ENCODE data around the gene HDAC1.
"Not testable (repeated sequence)": the region's sequence is repeated elsewhere in the genome, so short reads cannot be mapped to it uniquely, and the experiment has no call there.

Gene HDAC1

DNA sequence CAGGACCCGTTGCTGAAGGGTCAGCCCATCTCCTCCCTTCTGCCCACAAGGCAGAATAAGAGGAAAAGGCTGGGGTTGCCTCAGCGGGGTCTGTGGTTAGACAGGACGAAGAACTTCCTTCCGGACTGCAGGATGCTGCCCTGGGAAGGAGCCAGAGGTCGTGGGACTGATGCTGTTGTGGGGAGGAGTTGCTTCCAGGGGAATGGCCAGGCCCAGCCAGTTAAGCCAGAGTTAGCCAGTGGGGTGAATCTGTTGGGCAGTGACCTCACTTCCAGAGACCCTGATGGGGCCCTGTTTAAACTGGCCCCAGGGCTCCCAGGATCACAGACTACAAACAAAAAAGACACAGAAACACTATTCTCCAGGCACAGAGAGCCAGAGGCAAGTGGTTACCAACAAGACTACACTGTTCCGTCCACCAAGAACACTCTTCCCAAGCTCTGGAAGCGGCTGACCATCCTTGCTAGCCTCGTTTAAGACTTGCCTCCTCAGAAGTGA is 57.4 kb downstream of the HDAC1 start:
- DNase-seq (ENCODE audit: low spot score): no peak

- peak; percentile 93 for DNase-seq (ENCODE audit: low spot score)
Observed at GRCh38 chr1:32350785-32351398, 59.0 kb downstream of the HDAC1 start.

GRCh38 chr1:32351399-32352238 is 59.7 kb downstream of the HDAC1 start:
- DNase-seq (ENCODE audit: low spot score): peak; percentile 98

DNA sequence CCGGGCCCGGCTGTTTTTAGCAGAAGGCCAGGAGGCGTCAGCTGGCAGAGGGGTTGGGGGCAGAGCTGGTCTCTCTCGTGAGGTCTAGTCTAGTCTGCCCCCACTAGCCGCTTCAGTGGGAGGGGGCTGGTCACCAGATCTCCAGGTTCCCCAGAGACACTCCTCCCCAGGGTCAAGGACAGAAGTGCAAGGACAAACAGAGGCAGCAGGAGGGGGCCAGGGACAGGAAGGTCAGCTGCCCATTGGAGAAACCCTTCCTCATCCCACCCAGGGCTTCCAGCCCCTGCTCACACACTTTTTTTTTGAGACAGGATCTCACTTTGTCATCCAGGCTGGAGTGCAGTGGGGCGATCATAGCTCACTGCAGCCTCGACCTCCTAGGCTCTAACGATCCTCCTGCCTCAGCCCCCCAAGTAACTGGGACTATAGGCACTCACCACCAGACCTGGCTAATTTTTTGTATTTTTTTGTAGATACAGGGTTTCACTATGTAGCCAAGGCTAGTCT is 60.4 kb downstream of the HDAC1 start:
- no peak for DNase-seq (ENCODE audit: low spot score)

GRCh38 chr1:32352831-32353383 is 61.0 kb downstream of the HDAC1 start:
- no peak for DNase-seq (ENCODE audit: low spot score)

DNA sequence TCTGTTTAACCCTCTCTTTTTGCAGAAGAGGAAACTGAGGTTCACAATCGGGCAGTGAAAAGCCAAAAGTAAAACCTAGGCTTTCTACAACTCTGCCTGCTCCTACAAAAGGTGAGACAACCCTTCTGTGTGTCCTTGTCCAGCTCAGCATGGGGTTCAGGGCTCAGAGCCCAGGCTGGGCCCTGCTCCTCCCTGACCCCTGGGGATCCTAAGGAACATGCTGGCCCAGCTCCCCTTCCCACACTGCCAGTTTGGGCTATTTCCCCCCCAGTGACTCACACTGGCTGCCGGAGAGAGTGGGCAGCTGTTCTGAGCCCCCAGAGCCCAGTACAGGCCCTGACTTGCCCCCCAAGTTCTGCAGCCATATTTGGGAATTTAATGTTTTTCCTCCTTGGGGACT is 61.5 kb downstream of the HDAC1 start:
- no peak for DNase-seq (ENCODE audit: low spot score)

GRCh38 chr1:32353886-32354570 is 62.1 kb downstream of the HDAC1 start:
- no peak for DNase-seq (ENCODE audit: low spot score)

- not testable (repeated sequence) for DNase-seq (ENCODE audit: low spot score)
Observed at GRCh38 chr1:32355778-32356177, 63.9 kb downstream of the HDAC1 start.

GRCh38 chr1:32356478-32356877 is 64.6 kb downstream of the HDAC1 start:
- no peak for DNase-seq (ENCODE audit: low spot score)

DNA sequence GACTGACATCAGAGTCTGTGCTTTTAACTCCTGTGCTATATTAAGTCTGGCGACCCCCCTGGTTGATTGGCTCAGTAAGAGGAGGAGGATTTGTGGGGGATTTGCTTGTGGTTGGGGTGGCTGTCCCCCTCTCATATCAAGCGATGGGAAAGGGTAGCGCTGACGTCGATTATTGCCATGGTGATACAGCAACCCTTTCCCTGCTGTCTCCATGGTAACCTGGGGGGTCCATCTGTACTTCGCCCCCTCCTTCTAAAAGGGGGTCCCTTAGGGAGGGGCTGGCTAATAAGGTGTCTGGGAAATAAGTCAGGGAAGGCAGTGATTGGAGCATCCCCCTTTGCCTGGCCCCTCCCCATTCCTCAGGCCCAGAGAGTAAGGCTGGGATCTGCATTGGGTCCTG is 65.7 kb downstream of the HDAC1 start:
- no peak for DNase-seq (ENCODE audit: low spot score)

DNA sequence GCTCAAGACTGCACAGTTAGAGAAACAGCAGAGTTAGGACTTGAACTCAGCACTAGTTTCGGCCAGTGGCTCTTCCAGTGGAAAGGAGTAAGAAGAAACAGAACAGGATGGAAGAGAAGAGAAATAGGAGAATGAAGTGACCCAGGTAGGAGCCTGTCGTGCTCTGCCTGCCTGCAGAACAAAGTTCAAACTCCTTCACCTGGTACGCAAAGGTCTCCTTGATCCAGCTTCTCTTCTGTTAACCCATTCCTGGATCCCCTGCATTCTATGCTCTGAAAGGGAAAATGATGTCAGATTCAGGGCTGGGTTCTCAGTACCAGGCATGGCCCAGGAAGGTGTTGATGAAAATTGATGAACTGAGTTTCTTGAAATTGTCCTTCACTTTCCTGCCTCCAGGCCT is 66.6 kb downstream of the HDAC1 start:
- DNase-seq (ENCODE audit: low spot score): no peak

DNA sequence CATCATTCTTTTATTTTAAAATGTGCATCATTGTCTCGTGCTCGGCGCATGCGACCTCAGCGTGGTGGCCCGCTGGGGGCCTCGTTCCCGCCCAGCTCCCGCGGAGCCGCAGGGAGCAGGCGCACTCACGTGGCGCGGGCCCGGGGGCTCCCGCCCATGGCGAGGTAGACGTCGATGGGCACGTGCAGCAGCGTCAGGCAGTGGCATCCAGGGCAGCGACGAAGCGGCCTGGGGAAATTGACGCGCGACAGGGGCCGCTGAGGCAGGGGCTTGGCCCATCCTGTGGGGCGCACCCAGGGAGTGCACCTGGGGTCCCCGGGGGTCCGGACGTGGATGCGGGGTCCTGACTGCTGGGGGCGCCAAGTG is 69.4 kb downstream of the HDAC1 start:
- peak; percentile 52 for DNase-seq (ENCODE audit: low spot score)

DNA sequence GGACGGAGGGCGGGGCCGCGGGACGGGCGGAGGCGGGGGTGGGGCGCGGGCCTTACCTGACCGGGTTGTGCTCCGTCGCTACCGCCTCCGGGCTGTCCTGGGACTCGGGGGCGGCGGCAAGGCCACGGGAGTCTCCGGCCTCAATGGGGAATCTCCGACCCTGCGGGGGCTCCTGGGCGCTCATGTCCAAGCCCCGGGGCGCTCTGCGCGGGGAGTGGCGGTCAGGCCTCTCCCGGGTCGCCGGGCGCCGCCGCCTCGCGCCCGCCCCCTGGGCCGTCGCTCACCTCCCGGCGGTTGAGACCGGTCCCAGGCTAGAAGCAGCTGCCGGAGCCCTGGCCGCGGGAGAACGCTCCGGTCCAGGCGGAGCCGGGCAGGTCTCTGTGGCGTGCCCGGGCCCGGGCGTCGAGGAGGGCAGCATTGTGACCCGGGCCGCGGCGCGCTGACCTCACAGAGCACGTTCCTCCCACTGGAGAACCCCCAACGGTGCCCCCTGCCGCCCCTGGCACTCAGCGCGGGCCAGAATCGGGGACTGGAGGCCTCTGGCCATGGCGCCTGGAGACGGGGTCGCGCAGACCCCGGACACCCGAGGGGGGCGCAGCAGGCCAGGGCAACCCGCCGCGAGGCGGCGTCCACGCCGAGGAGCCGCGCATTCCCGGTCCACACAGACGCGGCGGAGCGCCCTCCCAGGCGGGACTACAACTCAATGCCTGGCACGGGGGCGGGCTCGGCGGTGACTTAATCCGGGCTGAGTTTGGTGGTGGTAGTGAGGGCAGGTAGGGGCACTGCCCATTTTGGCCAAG is 70.0 kb downstream of the HDAC1 start:
- DNase-seq (ENCODE audit: low spot score): peak; percentile 78

- DNase-seq (ENCODE audit: low spot score): no peak
Observed at GRCh38 chr1:32362474-32363313, 70.8 kb downstream of the HDAC1 start, which contains the start of the genes FAM229A and TSSK3. TSS of gene FAM229A (minus strand) at chr1:32362485. CDS start at chr1:32362091, 394 bp downstream. TSS of gene TSSK3 (plus strand) at chr1:32362539. CDS start at chr1:32362702, 163 bp downstream.

- DNase-seq (ENCODE audit: low spot score): no peak
Observed at GRCh38 chr1:32363713-32364112, 71.8 kb downstream of the HDAC1 start.

DNA sequence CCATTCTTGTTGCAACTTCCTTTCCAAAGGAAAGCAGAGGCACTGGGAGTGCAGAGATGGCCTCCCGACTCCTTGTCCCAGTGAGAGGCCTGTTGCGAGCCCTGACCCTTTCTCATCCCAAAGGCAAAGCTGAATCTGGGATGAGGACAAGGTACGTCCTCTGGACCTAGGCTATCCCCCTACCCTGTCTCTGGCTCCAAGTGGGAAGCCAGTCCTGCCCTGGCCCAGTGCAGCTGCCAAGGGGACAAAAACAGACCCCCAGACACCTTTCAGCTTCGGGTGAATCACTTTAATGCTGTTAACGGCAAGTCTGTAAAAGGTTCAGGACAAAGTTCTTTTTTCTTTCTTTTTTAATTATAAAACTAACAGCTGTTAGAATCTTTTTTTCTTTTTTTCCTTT is 73.0 kb downstream of the HDAC1 start:
- DNase-seq (ENCODE audit: low spot score): no peak

- DNase-seq (ENCODE audit: low spot score): no peak
Observed at GRCh38 chr1:32365445-32365844, 73.6 kb downstream of the HDAC1 start.

DNA sequence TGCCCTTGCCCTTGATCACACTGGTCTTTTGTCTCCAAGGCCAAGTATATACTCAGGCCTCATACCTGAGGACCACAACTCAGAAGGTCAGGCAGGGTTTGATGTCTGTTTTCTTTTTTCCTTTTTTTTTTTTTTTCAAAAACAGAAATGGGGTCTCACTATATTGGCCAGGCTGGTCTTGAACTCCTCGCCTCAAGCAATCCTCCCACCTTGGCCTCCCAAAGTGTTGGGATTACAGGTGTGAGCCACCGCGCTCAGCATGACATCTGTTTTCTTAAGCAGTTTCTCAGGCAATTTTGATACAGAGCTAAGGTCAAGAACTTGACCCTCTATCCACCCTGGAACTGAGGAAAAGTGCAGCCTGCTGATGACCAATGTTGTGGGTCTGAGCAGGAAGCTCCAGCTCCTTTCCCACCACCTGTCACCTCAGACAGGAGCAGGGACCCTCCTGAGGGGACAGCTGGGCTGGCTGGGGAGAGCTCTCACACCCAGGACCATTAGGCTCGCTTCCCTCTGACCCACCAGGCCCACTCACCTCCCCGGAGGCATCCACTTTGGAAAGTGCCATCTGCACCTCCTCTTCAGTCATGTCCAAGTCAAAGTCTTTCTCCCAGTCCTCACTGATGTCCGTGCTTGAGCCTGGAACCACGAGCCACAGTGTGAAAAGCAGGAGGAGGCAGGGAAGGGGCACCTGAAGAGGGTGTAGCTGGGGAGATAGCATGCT is 76.2 kb downstream of the HDAC1 start:
- no peak for DNase-seq (ENCODE audit: low spot score)

DNA sequence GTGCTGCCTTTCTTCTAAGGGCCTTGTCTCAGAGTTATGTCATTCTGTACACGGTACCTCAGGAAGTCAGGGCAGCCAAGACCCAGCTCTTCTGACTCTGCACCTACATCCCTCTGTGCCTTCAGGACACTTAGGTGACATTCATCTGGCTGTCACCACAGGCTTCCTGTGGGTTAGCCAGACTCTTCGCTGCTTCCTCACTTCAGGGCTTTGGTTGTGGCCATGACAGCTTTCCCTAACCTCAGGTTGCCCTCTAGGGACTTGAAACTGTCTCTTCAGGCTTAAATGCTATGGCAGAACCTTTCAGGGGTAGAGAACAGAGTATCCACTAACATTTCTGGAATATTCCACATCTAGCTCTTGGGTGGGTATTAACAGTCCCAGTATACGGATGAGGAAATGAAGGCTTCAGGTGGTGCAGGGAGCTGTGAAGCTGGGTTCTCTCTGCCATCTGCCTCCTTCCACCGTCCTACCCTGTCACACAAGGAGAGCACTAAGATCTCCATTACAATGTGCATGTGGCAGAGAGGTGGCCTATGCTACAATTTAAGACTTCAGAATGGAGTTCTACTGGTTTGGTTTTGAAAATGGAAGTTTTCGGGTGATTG is 80.4 kb downstream of the HDAC1 start:
- no peak for DNase-seq (ENCODE audit: low spot score)

All from iPS-NIHi11 (cell line).